ENCODE data around the gene UVSSA. TPM values are rescaled to one million over a fixed set of nuclear protein-coding genes. Genes with fewer than 3 reads are reported as not detected.

Gene UVSSA
- total RNA-seq, 2 donors from 2014 or later: 50.4 to 61.6 TPM

DNA sequence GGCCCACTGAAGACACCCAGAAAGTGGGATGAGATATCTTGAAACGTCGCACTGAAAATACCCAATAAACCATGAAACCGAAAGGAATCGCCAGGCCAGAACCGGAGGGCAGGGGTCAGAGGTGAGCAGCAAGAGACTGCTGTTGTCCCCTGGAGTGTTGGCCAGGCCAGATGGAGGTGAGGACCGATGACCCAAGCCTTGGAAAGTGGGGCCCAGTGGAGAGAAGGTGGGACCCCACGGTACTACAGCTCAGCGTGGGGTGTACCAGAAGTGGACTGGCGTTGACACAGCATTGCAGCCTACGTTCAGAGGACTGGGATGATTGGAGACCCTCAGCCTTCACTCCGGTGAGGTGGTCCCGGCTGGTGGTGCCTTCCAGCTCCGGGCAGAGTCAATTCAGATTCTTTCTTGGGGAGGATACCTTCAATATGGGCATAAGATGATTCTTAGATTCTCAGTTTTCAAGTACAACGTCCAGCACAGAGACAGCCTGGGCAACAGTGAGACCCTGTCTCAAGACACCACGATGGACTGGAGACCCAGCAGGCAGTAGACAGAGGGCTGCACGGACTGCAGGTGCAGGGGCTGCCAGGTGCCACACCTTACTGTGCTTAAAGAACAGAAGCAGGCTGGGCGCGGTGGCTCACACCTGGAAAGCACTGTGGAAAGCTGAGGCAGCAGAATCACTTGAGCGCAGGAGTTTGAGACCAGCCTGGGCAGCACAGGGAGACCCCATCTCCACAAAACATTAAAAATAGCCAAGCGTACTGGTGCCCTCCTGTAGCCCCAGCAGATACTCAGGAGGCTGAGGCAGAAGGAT is 34.0 kb upstream of the UVSSA start:
- peaks cover 5% of the 10 kb centered on the region for H3K4me1 ChIP-seq (ENCODE audit: control insufficient read depth, insufficient read depth, low read length)
- peaks cover 52% of the 10 kb centered on the region for H3K36me3 ChIP-seq (ENCODE audit: control insufficient read depth, insufficient read depth, low read length)
- 95 to 97% methylated on average over 19 to 20 of the region's 20 CpGs for WGBS, 2 experiments (ENCODE audit: insufficient coverage in 1 of 2, insufficient read length in 1 of 2)
- no peak overlapping the region for H3K4me3 Mint-ChIP-seq
- H3K9me3 ChIP-seq (ENCODE audit: control insufficient read depth, low read length): peaks cover 16% of the 10 kb centered on the region
- H3K36me3 Mint-ChIP-seq (ENCODE audit: low read depth): peaks cover 64% of the 10 kb centered on the region
- no peaks in the 10 kb centered on the region for H3K27me3 ChIP-seq (ENCODE audit: control insufficient read depth, insufficient read depth, low read length, poor library complexity, severe bottlenecking)
- no peak for DNase-seq
- no peaks in the 10 kb centered on the region for H3K27me3 Mint-ChIP-seq (ENCODE audit: insufficient read depth)
- no peak overlapping the region for H3K4me3 ChIP-seq (ENCODE audit: low read length)
- peaks cover 15% of the 10 kb centered on the region for H3K4me1 Mint-ChIP-seq
- TF ChIP-seq, protein P1, sequence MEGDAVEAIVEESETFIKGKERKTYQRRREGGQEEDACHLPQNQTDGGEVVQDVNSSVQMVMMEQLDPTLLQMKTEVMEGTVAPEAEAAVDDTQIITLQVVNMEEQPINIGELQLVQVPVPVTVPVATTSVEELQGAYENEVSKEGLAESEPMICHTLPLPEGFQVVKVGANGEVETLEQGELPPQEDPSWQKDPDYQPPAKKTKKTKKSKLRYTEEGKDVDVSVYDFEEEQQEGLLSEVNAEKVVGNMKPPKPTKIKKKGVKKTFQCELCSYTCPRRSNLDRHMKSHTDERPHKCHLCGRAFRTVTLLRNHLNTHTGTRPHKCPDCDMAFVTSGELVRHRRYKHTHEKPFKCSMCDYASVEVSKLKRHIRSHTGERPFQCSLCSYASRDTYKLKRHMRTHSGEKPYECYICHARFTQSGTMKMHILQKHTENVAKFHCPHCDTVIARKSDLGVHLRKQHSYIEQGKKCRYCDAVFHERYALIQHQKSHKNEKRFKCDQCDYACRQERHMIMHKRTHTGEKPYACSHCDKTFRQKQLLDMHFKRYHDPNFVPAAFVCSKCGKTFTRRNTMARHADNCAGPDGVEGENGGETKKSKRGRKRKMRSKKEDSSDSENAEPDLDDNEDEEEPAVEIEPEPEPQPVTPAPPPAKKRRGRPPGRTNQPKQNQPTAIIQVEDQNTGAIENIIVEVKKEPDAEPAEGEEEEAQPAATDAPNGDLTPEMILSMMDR (conservative IDR thresholded peaks at IDR 0.05): no peak
- H3K27ac ChIP-seq (ENCODE audit: low read depth, low read length): no peak overlapping the region
- H3K27ac Mint-ChIP-seq: no peak overlapping the region
- peaks cover 12% of the 10 kb centered on the region for H3K9me3 Mint-ChIP-seq
- no peak overlapping the region for H3K9ac ChIP-seq (ENCODE audit: extremely low read depth, low read length, poor library complexity, severe bottlenecking)

DNA sequence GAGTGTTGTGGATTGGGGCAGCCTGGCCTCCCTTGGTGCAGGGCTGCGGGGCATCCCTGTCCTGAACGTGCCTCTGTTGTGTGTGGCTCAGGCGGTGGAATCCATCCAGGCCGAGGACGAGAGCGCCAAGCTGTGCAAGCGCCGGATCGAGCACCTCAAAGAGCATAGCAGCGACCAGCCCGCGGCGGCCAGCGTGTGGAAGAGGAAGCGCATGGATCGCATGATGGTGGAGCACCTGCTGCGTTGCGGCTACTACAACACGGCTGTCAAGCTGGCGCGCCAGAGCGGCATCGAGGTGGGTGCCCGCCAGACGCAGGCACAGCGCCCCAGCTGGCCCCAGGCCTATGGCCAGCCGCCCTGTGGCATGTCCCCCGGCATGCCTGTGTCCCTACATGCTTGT is 31.7 kb upstream of the UVSSA start:
- no peak overlapping the region for H3K4me3 ChIP-seq (ENCODE audit: low read length)
- DNase-seq: no peak
- Mint-ChIP-seq H3K27ac (no peak overlapping the region), H3K4me3 (no peak overlapping the region), H3K4me1 (no peaks in the 10 kb centered on the region), H3K27me3 (ENCODE audit: insufficient read depth) (no peaks in the 10 kb centered on the region), H3K9me3 (peaks cover 23% of the 10 kb centered on the region), H3K36me3 (ENCODE audit: low read depth) (peaks cover 80% of the 10 kb centered on the region)
- peaks cover 72% of the 10 kb centered on the region for H3K36me3 ChIP-seq (ENCODE audit: control insufficient read depth, insufficient read depth, low read length)
- H3K9ac ChIP-seq (ENCODE audit: extremely low read depth, low read length, poor library complexity, severe bottlenecking): no peak overlapping the region
- TF ChIP-seq, protein P1 (conservative IDR thresholded peaks at IDR 0.05): no peak
- H3K27me3 ChIP-seq (ENCODE audit: control insufficient read depth, insufficient read depth, low read length, poor library complexity, severe bottlenecking): no peaks in the 10 kb centered on the region
- H3K27ac ChIP-seq (ENCODE audit: low read depth, low read length): no peak overlapping the region
- no peaks in the 10 kb centered on the region for H3K4me1 ChIP-seq (ENCODE audit: control insufficient read depth, insufficient read depth, low read length)
- 95 to 98% methylated on average over 21 to 26 of the region's 28 CpGs for WGBS, 2 experiments (ENCODE audit: insufficient coverage in 1 of 2, insufficient read length in 1 of 2)
- peaks cover 26% of the 10 kb centered on the region for H3K9me3 ChIP-seq (ENCODE audit: control insufficient read depth, low read length)

DNA sequence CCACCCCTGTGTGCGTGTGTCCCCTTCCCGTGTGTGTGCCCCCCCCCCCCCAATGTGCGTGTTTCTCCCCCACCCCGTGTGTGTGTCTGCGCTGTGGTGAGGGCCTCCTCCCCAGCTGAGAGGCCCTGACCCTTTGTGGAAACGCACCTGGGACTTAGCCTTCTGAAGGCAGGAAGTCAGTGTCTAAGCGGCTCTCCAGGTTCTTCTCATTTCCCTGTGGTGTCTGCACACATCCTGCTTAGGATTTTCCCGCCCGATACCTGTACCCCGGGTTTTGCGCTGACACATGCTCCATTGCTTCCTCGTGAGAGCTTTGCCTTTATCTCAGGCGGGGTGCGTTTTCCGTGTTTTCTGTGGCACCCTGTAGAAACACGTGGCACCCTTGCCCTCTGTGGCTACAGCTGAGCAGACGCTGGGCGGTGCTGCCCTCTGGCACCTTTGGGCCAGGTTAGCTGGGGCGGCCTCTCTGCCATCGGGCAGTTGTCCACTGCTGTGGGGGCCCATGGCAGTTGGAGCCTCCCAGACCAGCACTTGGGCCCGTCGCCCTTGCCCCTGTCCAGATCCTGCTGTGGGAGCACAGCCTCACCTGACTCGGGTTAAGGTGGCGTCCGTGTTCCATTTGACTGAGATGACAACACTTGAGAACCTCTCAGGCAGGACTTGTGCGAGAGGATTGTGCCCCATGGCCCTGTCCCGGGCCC is 31.0 kb upstream of the UVSSA start:
- Histone ChIP-seq H3K4me3 (ENCODE audit: low read length) (no peak overlapping the region), H3K27ac (ENCODE audit: low read depth, low read length) (no peak overlapping the region), H3K27me3 (ENCODE audit: control insufficient read depth, insufficient read depth, low read length, poor library complexity, severe bottlenecking) (no peaks in the 10 kb centered on the region), H3K36me3 (ENCODE audit: control insufficient read depth, insufficient read depth, low read length) (peaks cover 72% of the 10 kb centered on the region), H3K4me1 (ENCODE audit: control insufficient read depth, insufficient read depth, low read length) (no peaks in the 10 kb centered on the region), H3K9me3 (ENCODE audit: control insufficient read depth, low read length) (peaks cover 26% of the 10 kb centered on the region), H3K9ac (ENCODE audit: extremely low read depth, low read length, poor library complexity, severe bottlenecking) (no peak overlapping the region)
- 93 to 95% methylated on average over 19 to 27 of the region's 27 CpGs for WGBS, 2 experiments (ENCODE audit: insufficient coverage in 1 of 2, insufficient read length in 1 of 2)
- Mint-ChIP-seq H3K36me3 (ENCODE audit: low read depth) (peaks cover 85% of the 10 kb centered on the region), H3K4me3 (no peak overlapping the region), H3K27ac (no peak overlapping the region), H3K4me1 (no peaks in the 10 kb centered on the region), H3K9me3 (peaks cover 23% of the 10 kb centered on the region), H3K27me3 (ENCODE audit: insufficient read depth) (no peaks in the 10 kb centered on the region)
- TF ChIP-seq, protein P1 (conservative IDR thresholded peaks at IDR 0.05): no peak
- no peak for DNase-seq
